Gastroesophageal sphincter (tissue), 4 donors: ENCODE measurements around the gene GRID2. TPM values are rescaled to one million over a fixed set of nuclear protein-coding genes. Genes with fewer than 3 reads are reported as not detected.
A peak's percentile ranks its signal among the peaks of the same experiment; 100 is the strongest.

Source experiments
- ATAC-seq: fragments of 150-250 bp; one replicate; pipeline ENCODE4 v1.9.1; 2016; ENCODE audit warnings: mild to moderate bottlenecking, moderate library complexity
- H3K27ac ChIP-seq, 4 donors: fragments of 200-600 bp; sonication (generic) in 3 of 4; 1 replicate in 3 of 4; 2 replicates in 1 of 4; pipeline ENCODE4 v1.5.1; 2016 to 2019
- H3K27me3 ChIP-seq: fragments of 200-600 bp; sonication (generic); one replicate; pipeline ENCODE4 v1.5.1; 2019
- H3K36me3 ChIP-seq, 2 donors: fragments of 200-600 bp; sonication (generic); one replicate each; pipeline ENCODE4 v1.5.1; 2019; ENCODE audit warnings: control low read depth in 1 of 2
- H3K4me1 ChIP-seq, 3 donors: fragments of 200-600 bp; sonication (generic); 1 replicate in 2 of 3; 2 replicates in 1 of 3; pipeline ENCODE4 v1.5.1; 2016 to 2019; ENCODE audit warnings: control low read depth in 2 of 3
- H3K4me3 ChIP-seq, 2 donors: fragments of 200-600 bp; sonication (generic); one replicate each; pipeline ENCODE4 v1.5.1; 2019; ENCODE audit warnings: mild to moderate bottlenecking in 1 of 2, moderate library complexity in 1 of 2
- H3K9me3 ChIP-seq, 3 donors: fragments of 200-600 bp; sonication (generic); one replicate each; pipeline ENCODE4 v1.5.1; 2017 to 2019; ENCODE audit warnings: control low read depth in 2 of 3
- EP300 ChIP-seq: sonication (generic); formaldehyde crosslinking; IDR thresholded peaks from one replicate; pipeline ENCODE4 v1.6.1; 2017; ENCODE audit warnings: antibody characterized with exemption, mild to moderate bottlenecking
- POLR2A ChIP-seq, 2 donors: fragments of 450-650 bp; IDR thresholded peaks; one replicate each; pipeline ENCODE4 v1.6.1; 2017; ENCODE audit warnings: antibody characterized with exemption in 2 of 2, mild to moderate bottlenecking in 2 of 2, moderate library complexity in 1 of 2
- POLR2AphosphoS5 ChIP-seq: sonication (generic); formaldehyde crosslinking; IDR thresholded peaks from one replicate; pipeline ENCODE4 v1.6.1; 2017; ENCODE audit warnings: antibody characterized with exemption
- WGBS, 2 donors: methylation state at CpG; one replicate each; pipeline ENCODE4 v1.1.5; 2018; ENCODE audit warnings: low coverage in 1 of 2; 5-methylcytosine and 5-hydroxymethylcytosine counted together
- total RNA-seq, 4 donors: library from RNA; depleted of rRNA; stranded (reverse); fragments of >200 nt; gene quantifications; one replicate each; pipeline ENCODE4 v1.1.0, GENCODE V29; 2016
- TF ChIP-seq, protein P1 (sequence below), 4 experiments: fragments of 200-600 bp in 2 of 4; fragments of 450-650 bp in 2 of 4; sonication (generic) in 1 of 4; IDR thresholded peaks; one replicate each; pipeline ENCODE4 v1.5.1; 2017 to 2019; ENCODE audit warnings: antibody characterized with exemption in 4 of 4, mild to moderate bottlenecking in 2 of 4, moderate library complexity in 2 of 4

GRID2 gene
- total RNA-seq, 4 donors from 2014 or later: 0.81 TPM; not detected in 3

DNA sequence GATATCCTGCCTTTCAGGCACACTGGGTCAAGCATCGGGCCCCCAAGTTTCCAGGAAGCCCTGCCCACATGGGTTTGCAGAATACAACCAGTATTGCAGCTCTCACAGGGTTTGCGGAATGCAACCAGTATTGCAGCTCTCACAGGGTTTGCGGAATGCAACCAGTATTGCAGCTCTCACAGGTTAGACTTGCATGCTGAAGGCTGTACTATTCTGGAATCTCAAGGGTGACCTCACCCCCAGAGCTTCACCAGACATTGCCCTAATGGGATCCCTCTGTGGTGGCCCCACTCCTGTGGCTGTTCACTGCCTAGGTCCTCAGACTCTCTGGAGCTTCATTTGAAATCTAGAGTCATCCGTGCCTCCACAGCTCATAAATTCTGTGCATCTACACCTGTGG, 884.1 kb downstream of the GRID2 start:
- ATAC-seq: peak; percentile 19
- no peaks in the 10 kb centered on the region for H3K27me3 ChIP-seq
- TF ChIP-seq EP300 (no peak), POLR2AphosphoS5 (no peak), POLR2A (IDR thresholded peaks at IDR 0.05) (no peak)
- TF ChIP-seq, protein P1, sequence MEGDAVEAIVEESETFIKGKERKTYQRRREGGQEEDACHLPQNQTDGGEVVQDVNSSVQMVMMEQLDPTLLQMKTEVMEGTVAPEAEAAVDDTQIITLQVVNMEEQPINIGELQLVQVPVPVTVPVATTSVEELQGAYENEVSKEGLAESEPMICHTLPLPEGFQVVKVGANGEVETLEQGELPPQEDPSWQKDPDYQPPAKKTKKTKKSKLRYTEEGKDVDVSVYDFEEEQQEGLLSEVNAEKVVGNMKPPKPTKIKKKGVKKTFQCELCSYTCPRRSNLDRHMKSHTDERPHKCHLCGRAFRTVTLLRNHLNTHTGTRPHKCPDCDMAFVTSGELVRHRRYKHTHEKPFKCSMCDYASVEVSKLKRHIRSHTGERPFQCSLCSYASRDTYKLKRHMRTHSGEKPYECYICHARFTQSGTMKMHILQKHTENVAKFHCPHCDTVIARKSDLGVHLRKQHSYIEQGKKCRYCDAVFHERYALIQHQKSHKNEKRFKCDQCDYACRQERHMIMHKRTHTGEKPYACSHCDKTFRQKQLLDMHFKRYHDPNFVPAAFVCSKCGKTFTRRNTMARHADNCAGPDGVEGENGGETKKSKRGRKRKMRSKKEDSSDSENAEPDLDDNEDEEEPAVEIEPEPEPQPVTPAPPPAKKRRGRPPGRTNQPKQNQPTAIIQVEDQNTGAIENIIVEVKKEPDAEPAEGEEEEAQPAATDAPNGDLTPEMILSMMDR (IDR thresholded peaks at IDR 0.05): no peak
- no peaks in the 10 kb centered on the region for H3K9me3 ChIP-seq
- no peaks in the 10 kb centered on the region for H3K36me3 ChIP-seq
- H3K4me3 ChIP-seq: no peak overlapping the region
- no peak overlapping the region for H3K27ac ChIP-seq
- 100% methylated on average over 1 to 2 of the region's 4 CpGs for WGBS, 2 donors
- no peaks in the 10 kb centered on the region for H3K4me1 ChIP-seq

DNA sequence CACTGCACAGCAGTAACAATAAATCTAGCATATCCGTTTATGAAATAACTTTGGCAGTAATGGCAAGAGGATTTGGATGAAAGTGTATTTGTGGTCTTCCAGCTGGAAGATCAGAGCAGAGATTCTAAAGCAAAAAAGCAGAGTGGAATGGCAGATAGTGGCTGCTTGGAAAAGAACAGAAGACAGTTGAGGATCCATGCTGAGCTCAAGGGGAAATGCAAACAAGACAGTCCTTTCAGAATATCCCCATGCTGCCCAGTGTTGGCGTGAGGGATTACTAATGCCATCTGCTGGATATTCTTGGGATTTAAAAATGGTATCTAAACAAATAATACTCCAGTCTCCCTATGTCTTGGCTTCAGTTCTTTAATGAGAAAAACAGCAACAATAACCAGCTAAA, 895.7 kb downstream of the GRID2 start:
- no peak overlapping the region for H3K27ac ChIP-seq
- 14 to 24% methylated on average over 2 of the region's 2 CpGs for WGBS, 2 donors
- H3K4me1 ChIP-seq: no peaks in the 10 kb centered on the region
- H3K4me3 ChIP-seq: no peak overlapping the region
- ATAC-seq: no peak
- H3K27me3 ChIP-seq: no peaks in the 10 kb centered on the region
- H3K9me3 ChIP-seq: no peaks in the 10 kb centered on the region
- no peak for TF ChIP-seq POLR2A (IDR thresholded peaks at IDR 0.05)
- TF ChIP-seq, protein P1 (IDR thresholded peaks at IDR 0.05): no peak
- no peak for TF ChIP-seq POLR2AphosphoS5
- TF ChIP-seq EP300: no peak
- H3K36me3 ChIP-seq: no peaks in the 10 kb centered on the region

DNA sequence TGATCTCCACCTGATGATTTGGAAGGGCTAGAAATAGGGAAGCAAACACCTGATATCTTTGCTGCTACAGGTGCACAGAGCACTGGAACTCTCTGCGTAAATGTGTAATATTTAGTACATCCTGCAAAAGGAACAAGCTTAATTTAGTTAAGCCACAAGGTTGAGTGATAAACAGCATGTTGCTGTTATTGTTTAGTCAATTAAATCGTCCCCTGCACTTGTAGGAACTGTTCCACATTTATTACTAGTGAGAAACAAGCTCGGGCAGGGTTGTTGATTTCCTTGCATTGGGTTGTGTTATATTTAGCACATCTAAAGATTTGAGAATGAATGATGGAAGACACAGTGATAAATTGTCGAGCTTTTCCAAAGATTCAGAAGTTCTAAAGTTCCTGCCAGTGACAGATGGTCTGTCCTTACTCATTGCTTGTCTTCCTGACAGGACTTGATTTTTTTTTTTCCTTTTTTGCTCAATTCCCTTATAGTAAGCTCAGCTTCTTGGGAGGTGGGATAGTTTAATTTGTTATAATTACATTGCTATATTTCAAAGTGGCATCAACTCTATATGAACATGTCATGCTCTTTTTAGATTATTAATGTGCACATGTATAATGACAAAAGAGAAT, 897.8 kb downstream of the GRID2 start:
- H3K27me3 ChIP-seq: no peaks in the 10 kb centered on the region
- no peak overlapping the region for H3K27ac ChIP-seq
- TF ChIP-seq EP300 (no peak), POLR2AphosphoS5 (no peak), POLR2A (IDR thresholded peaks at IDR 0.05) (no peak)
- TF ChIP-seq, protein P1 (IDR thresholded peaks at IDR 0.05): no peak
- ATAC-seq: no peak
- no peaks in the 10 kb centered on the region for H3K9me3 ChIP-seq
- no peaks in the 10 kb centered on the region for H3K4me1 ChIP-seq
- WGBS, 2 donors: 44 to 47% methylated on average over 4 of the region's 4 CpGs
- H3K36me3 ChIP-seq: no peaks in the 10 kb centered on the region
- no peak overlapping the region for H3K4me3 ChIP-seq

DNA sequence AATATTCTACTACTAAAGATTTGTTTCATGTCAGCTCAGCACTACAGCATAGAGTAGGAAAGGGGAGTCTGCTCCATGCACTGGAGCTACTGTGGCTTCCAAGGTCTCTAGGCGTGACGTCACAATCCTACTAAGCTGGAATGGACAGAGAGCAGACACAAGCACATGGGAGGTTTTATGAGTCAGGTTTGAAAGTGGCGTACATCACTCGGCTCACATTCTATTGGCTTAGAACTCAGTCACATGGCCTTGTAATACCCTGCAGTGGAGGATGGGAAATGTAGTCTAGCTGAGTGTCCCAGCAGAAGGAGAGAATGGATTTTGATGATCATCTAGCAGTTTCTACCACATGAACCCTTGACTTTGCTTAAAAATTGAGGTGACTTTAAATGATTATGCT, 899.9 kb downstream of the GRID2 start:
- Histone ChIP-seq H3K27ac (no peak overlapping the region), H3K4me1 (no peaks in the 10 kb centered on the region), H3K36me3 (no peaks in the 10 kb centered on the region), H3K27me3 (no peaks in the 10 kb centered on the region), H3K9me3 (no peaks in the 10 kb centered on the region), H3K4me3 (no peak overlapping the region)
- TF ChIP-seq POLR2A (IDR thresholded peaks at IDR 0.05) (no peak), EP300 (no peak), POLR2AphosphoS5 (no peak)
- TF ChIP-seq, protein P1 (IDR thresholded peaks at IDR 0.05): no peak
- 55 to 76% methylated on average over 4 of the region's 4 CpGs for WGBS, 2 donors
- ATAC-seq: peak; percentile 46

DNA sequence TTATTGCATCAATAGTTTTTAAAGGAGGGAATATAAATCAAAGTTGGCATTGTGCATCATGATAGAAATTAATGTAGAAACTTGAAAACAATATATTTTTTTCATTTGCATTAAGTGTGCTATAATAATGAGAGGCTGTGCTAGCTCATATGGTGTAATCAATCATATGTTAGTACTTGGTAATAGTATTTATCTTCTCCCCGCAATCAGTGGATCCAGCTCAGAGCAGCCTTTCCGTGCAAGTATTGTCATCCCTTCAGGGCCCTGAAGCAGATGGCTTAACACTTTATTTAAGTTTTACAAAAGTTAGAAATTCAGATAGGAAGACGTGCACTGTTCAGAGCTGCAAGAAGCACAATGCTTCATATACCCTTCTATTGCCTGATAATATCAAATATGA, 908.5 kb downstream of the GRID2 start:
- H3K4me1 ChIP-seq: no peaks in the 10 kb centered on the region
- TF ChIP-seq POLR2AphosphoS5: no peak
- H3K27ac ChIP-seq: no peak overlapping the region
- WGBS, 2 donors: 58 to 59% methylated on average over 3 of the region's 3 CpGs
- H3K4me3 ChIP-seq: no peak overlapping the region
- no peaks in the 10 kb centered on the region for H3K9me3 ChIP-seq
- ATAC-seq: no peak
- H3K36me3 ChIP-seq: no peaks in the 10 kb centered on the region
- H3K27me3 ChIP-seq: no peaks in the 10 kb centered on the region
